HepG2 (cell line): ENCODE results near the gene AFG1L. TPM values are rescaled to one million over a fixed set of nuclear protein-coding genes. Genes with fewer than 3 reads are reported as not detected.

Experiments
- ATAC-seq: fragments of 200-7000 bp; cut with Tn5 transposase; 3 replicates; pipeline ENCODE4 v1.9.1; 2020; ENCODE audit warnings: mild to moderate bottlenecking, moderate library complexity
- BruUV-seq: library from RNA; stranded (reverse); fragments of 400-500 nt; replicated peaks from 2 replicates; lab custom pipeline; 2021; lab: Mats Ljungman, UMichigan
- CTCF ChIA-PET: fragments of 300-600 bp; formaldehyde crosslinking; extraction: SDS; loops from one replicate; lab custom pipeline; 2021; ENCODE audit warnings: low total read pairs, inconsistent platforms, low intra/inter-chr PET ratio; lab: Yijun Ruan, JAX
- POLR2A ChIA-PET: fragments of 350-600 bp; sonication (Branson Sonifier 250); formaldehyde crosslinking; loops from one replicate; lab custom pipeline; 2020; ENCODE audit warnings: antibody characterized with exemption, inconsistent platforms; lab: Yijun Ruan, JAX
- DNase-seq: peaks from one replicate; pipeline ENCODE4 v3.0.0-alpha.2; 2015; ENCODE audit warnings: low spot score
- FAIRE-seq: peaks from 3 replicates; lab custom pipeline; 2011; peaks lifted over from hg19 to GRCh38; lab: Jason Lieb, UNC
- H2AFZ ChIP-seq: one replicate; pipeline ENCODE4 v1.6.1; 2011; ENCODE audit warnings: low read length, inconsistent platforms
- H3K27ac ChIP-seq: fragments of 300-600 bp; 3 replicates; pipeline ENCODE4 v1.8.0; 2011; ENCODE audit warnings: mixed run types, mild to moderate bottlenecking, mixed read lengths, low read length, inconsistent platforms; ENCODE audit not compliant: insufficient read depth; ENCODE audit errors: extremely low read length
- H3K27me3 ChIP-seq, 2 experiments: fragments of 200-600 bp in 1 of 2; 2 replicates in 1 of 2; 3 replicates in 1 of 2; pipeline versions ENCODE4 v1.6.0 to v1.8.0; 2011; ENCODE audit warnings: low read length in 2 of 2, mild to moderate bottlenecking in 2 of 2, moderate library complexity in 2 of 2, inconsistent platforms in 1 of 2; ENCODE audit not compliant: insufficient read depth in 2 of 2, control insufficient read depth in 1 of 2
- H3K36me3 ChIP-seq, 2 experiments: fragments of 200-600 bp in 1 of 2; replicated peaks in 1 of 2; 2 replicates in 1 of 2; 3 replicates in 1 of 2; pipeline versions ENCODE4 v1.5.1 to v1.8.0; 2011; ENCODE audit warnings: low read length in 2 of 2, inconsistent platforms in 1 of 2; ENCODE audit not compliant: insufficient read depth in 2 of 2, control insufficient read depth in 1 of 2
- H3K4me1 ChIP-seq: 2 replicates; pipeline ENCODE4 v1.5.1; 2012; ENCODE audit warnings: low read length, inconsistent platforms; ENCODE audit not compliant: insufficient read depth
- H3K4me2 ChIP-seq: 2 replicates; pipeline ENCODE4 v1.6.0; 2011; ENCODE audit warnings: low read depth, low read length, inconsistent platforms
- H3K4me3 ChIP-seq, 3 experiments: fragments of 200-600 bp in 1 of 3; sonication (generic), shearing (Covaris generic) in 1 of 3; replicated peaks in 1 of 3; 2 replicates each; pipeline ENCODE4 v1.5.1; 2011 to 2016; ENCODE audit warnings: low read length in 3 of 3, inconsistent platforms in 2 of 3, low read depth in 2 of 3, mild to moderate bottlenecking in 2 of 3, control low read depth in 1 of 3, mixed read lengths in 1 of 3; ENCODE audit not compliant: insufficient read depth in 1 of 3
- H3K79me2 ChIP-seq: one replicate; pipeline ENCODE4 v1.6.1; 2011; ENCODE audit warnings: low read length, inconsistent platforms; ENCODE audit not compliant: insufficient read depth
- H3K9ac ChIP-seq: 2 replicates; pipeline ENCODE4 v1.6.0; 2011; ENCODE audit warnings: mild to moderate bottlenecking, low read depth, low read length, inconsistent platforms; ENCODE audit not compliant: insufficient read depth
- H3K9me3 ChIP-seq: 2 replicates; pipeline ENCODE4 v1.5.1; 2012; ENCODE audit warnings: mild to moderate bottlenecking, low read length
- H4K20me1 ChIP-seq: 2 replicates; pipeline ENCODE4 v1.6.0; 2011; ENCODE audit warnings: inconsistent platforms, mild to moderate bottlenecking, low read length, moderate library complexity; ENCODE audit not compliant: insufficient read depth
- CBX5 ChIP-seq: sonication (generic); formaldehyde crosslinking; IDR thresholded peaks from 2 replicates; pipeline ENCODE4 v1.4.0; 2020; ENCODE audit warnings: missing genetic modification reagents, borderline replicate concordance
- IRF9 ChIP-seq: sonication (generic); formaldehyde crosslinking; IDR thresholded peaks from 2 replicates; pipeline ENCODE4 v1.8.0; 2022; ENCODE audit warnings: missing genetic modification reagents, mild to moderate bottlenecking, borderline replicate concordance
- ISL2 ChIP-seq: sonication (generic); formaldehyde crosslinking; IDR thresholded peaks from 2 replicates; pipeline ENCODE4 v1.5.0; 2020; ENCODE audit warnings: missing genetic modification reagents
- RARG ChIP-seq: sonication (generic); formaldehyde crosslinking; IDR thresholded peaks from 2 replicates; pipeline ENCODE4 v1.4.0; 2020; ENCODE audit warnings: low read depth, mild to moderate bottlenecking, missing genetic modification reagents
- RFXANK ChIP-seq: IDR thresholded peaks from 2 replicates; pipeline ENCODE4 v1.6.1; 2016
- SCMH1 ChIP-seq: sonication (generic); formaldehyde crosslinking; IDR thresholded peaks from 2 replicates; pipeline ENCODE4 v1.9.0; 2021; ENCODE audit warnings: missing genetic modification reagents, mild to moderate bottlenecking, borderline replicate concordance
- ZBTB2 ChIP-seq: sonication (generic); formaldehyde crosslinking; IDR thresholded peaks from 2 replicates; pipeline ENCODE4 v1.8.0; 2022; ENCODE audit warnings: low read depth, missing genetic modification reagents
- ZBTB40 ChIP-seq, 2 experiments: fragments of 450-650 bp in 1 of 2; sonication (generic) in 1 of 2; formaldehyde crosslinking in 1 of 2; IDR thresholded peaks; 2 replicates each; pipeline versions ENCODE4 v1.6.1 to v1.8.0; 2016 to 2022; ENCODE audit warnings: antibody characterized with exemption in 1 of 2, mild to moderate bottlenecking in 1 of 2, missing genetic modification reagents in 1 of 2
- ZNF484 ChIP-seq: sonication (generic); formaldehyde crosslinking; IDR thresholded peaks from 2 replicates; pipeline ENCODE4 v1.5.1; 2020; ENCODE audit warnings: mild to moderate bottlenecking, low read depth, missing genetic modification reagents, borderline replicate concordance
- ZNF512 ChIP-seq: sonication (generic); formaldehyde crosslinking; IDR thresholded peaks from 2 replicates; pipeline ENCODE4 v1.4.0; 2020; ENCODE audit warnings: mild to moderate bottlenecking, missing genetic modification reagents
- WGBS: methylation state at CpG from one replicate; pipeline ENCODE4 v1.1.6; 2017; ENCODE audit warnings: low lambda C conversion rate; 5-methylcytosine and 5-hydroxymethylcytosine counted together
- in situ Hi-C: cut with HindIII; loops from 2 replicates; pipeline ENCODE4 v1.10.0; 2017; ENCODE audit warnings: low pct_unique_long_range_greater_than_20kb; ENCODE audit not compliant: extremely low pct_ligation_motif_present
- intact Hi-C: fragments of 100-400 bp; cut with micrococcal nuclease; formaldehyde crosslinking; loops from one replicate; pipeline ENCODE4 v1.10.0; 2022; ENCODE audit not compliant: unreplicated experiment
- polyA plus RNA-seq, 8 experiments: library from polyadenylated mRNA; depleted of rRNA in 3 of 8; stranded (reverse) in 7 of 8; unstranded in 1 of 8; fragments of >200 nt; fragmentation: Illumina TruSeq in 4 of 8; extraction: Trizol in 4 of 8; gene quantifications; 2 replicates each; pipeline versions ENCODE4 v1.2.1 to v1.2.3, GENCODE V29; 2011 to 2016; ENCODE audit warnings: low read depth in 4 of 8, missing spikeins in 1 of 8, mixed read lengths in 1 of 8; ENCODE audit not compliant: insufficient read depth in 1 of 8
- total RNA-seq, 5 experiments: library from RNA; depleted of rRNA; stranded (reverse); fragments of >200 nt; fragmentation: Illumina TruSeq; extraction: Trizol; gene quantifications; 2 replicates each; pipeline ENCODE4 v1.2.3, GENCODE V29; 2016; ENCODE audit warnings: low read depth in 1 of 5

The AFG1L gene
- total and polyA plus RNA-seq, 2 of the 13 experiments (the other 11 are each of a cell fraction or from before 2014, with no cell fraction given), result 3.1 to 14.0 TPM

GRCh38 chr6:108350528-108350927, 55.7 kb downstream of the AFG1L start (continued):
- no peak for TF ChIP-seq ZNF512 (CRISPR knock-in tag)
- no peak for TF ChIP-seq ZBTB2 (CRISPR knock-in tag)
- TF ChIP-seq IRF9 (CRISPR knock-in tag), result no peak
- TF ChIP-seq RARG (CRISPR knock-in tag), result no peak
- TF ChIP-seq RFXANK (CRISPR knock-in tag), result no peak
- no peak for TF ChIP-seq ZNF484

GRCh38 chr6:108353853-108354252, 59.0 kb downstream of the AFG1L start:
- Histone ChIP-seq H2AFZ (no peak overlapping the region), H3K79me2 (no peaks in the 10 kb centered on the region), H3K36me3 (no peaks in the 10 kb centered on the region; a peak in 1 of 5 replicates), H3K27me3 (no peaks in the 10 kb centered on the region), H4K20me1 (no peaks in the 10 kb centered on the region), H3K9me3 (no peaks in the 10 kb centered on the region), H3K9ac (no peak overlapping the region), H3K4me2 (no peak overlapping the region), H3K4me1 (peaks cover 6% of the 10 kb centered on the region), H3K27ac (no peak overlapping the region), H3K4me3 (no peak overlapping the region)
- no peak for ATAC-seq
- no TSS peak for BruUV-seq
- ChIA-PET CTCF (no interaction called here), POLR2A (no interaction called here)
- no peak for DNase-seq
- in situ Hi-C loops (no loop called here), intact Hi-C loops (no loop called here)
- no peak for FAIRE-seq
- no CpG with 5 or more reads among the region's 1 CpG for WGBS
- TF ChIP-seq CBX5 (no peak), ISL2 (CRISPR knock-in tag) (no peak), SCMH1 (CRISPR knock-in tag) (no peak), ZBTB40 (IDR thresholded peaks at IDR 0.05) (no peak), ZBTB40 (CRISPR knock-in tag; IDR thresholded peaks at IDR 0.05) (no peak)
